Glutamatergic neuron (in vitro differentiated cells): Measurements from ENCODE around the gene MOB3B. TPM values are rescaled to one million over a fixed set of nuclear protein-coding genes. Genes with fewer than 3 reads are reported as not detected.

ENCODE experiments used
- DNase-seq: peaks from one replicate; pipeline ENCODE4 v3.0.0; 2022
- H3K27ac Mint-ChIP-seq: one replicate; pipeline ENCODE4 v1.8.0; 2020; ENCODE audit warnings: mild to moderate bottlenecking, mixed read lengths, inconsistent platforms; ENCODE audit not compliant: unreplicated experiment
- H3K27me3 Mint-ChIP-seq: one replicate; pipeline ENCODE4 v1.8.0; 2020; ENCODE audit warnings: mild to moderate bottlenecking, moderate library complexity, mixed read lengths, inconsistent platforms; ENCODE audit not compliant: unreplicated experiment
- H3K36me3 Mint-ChIP-seq: one replicate; pipeline ENCODE4 v1.8.0; 2020; ENCODE audit warnings: mild to moderate bottlenecking, mixed read lengths, inconsistent platforms; ENCODE audit not compliant: unreplicated experiment
- H3K4me1 Mint-ChIP-seq: one replicate; pipeline ENCODE4 v1.8.0; 2020; ENCODE audit warnings: mild to moderate bottlenecking, low read depth, mixed read lengths, inconsistent platforms; ENCODE audit not compliant: unreplicated experiment
- H3K4me3 Mint-ChIP-seq: one replicate; pipeline ENCODE4 v1.8.0; 2020; ENCODE audit warnings: mild to moderate bottlenecking, mixed read lengths, inconsistent platforms; ENCODE audit not compliant: unreplicated experiment
- H3K9me3 Mint-ChIP-seq: one replicate; pipeline ENCODE4 v1.8.0; 2020; ENCODE audit warnings: mild to moderate bottlenecking, moderate library complexity, mixed read lengths, inconsistent platforms; ENCODE audit not compliant: unreplicated experiment
- total RNA-seq: library from RNA; stranded (reverse); fragmentation: NEBNext Ultra II Directional; extraction: Animal tissue kit (Norgen Biotek cat#: 25700); gene quantifications from one replicate; pipeline ENCODE4 v1.2.1, GENCODE V29; 2021; ENCODE audit not compliant: unreplicated experiment
- TF ChIP-seq, protein P1 (sequence below): fragments of 200-600 bp; sonication (generic); IDR thresholded peaks from one replicate; pipeline ENCODE4 v1.5.0; 2021; ENCODE audit not compliant: partially characterized antibody, unreplicated experiment

The MOB3B gene
- total RNA-seq, 1 donor from 2014 or later: 1.8 TPM

DNA sequence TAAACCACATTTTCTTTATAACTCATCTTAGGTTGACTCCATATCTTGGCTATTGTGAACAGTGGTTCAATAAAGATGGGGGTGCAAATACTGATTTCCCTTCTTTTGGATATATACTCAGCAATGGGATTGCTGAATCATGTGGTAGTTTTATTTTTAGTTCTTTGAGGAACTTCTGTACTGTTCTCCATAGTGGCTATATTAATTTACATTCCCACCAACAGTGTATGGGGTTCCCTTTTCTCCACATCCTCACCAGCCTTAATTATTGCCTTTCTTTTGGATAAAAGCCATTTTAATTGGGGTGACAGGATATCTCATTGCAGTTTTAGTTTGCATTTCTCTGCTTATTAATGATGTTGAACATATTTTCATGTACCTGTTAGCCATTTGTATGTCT lies 125.0 kb downstream of the MOB3B start:
- TF ChIP-seq, protein P1, sequence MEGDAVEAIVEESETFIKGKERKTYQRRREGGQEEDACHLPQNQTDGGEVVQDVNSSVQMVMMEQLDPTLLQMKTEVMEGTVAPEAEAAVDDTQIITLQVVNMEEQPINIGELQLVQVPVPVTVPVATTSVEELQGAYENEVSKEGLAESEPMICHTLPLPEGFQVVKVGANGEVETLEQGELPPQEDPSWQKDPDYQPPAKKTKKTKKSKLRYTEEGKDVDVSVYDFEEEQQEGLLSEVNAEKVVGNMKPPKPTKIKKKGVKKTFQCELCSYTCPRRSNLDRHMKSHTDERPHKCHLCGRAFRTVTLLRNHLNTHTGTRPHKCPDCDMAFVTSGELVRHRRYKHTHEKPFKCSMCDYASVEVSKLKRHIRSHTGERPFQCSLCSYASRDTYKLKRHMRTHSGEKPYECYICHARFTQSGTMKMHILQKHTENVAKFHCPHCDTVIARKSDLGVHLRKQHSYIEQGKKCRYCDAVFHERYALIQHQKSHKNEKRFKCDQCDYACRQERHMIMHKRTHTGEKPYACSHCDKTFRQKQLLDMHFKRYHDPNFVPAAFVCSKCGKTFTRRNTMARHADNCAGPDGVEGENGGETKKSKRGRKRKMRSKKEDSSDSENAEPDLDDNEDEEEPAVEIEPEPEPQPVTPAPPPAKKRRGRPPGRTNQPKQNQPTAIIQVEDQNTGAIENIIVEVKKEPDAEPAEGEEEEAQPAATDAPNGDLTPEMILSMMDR: no peak
- Mint-ChIP-seq H3K27me3 (no peaks in the 10 kb centered on the region), H3K9me3 (no peaks in the 10 kb centered on the region), H3K4me1 (no peaks in the 10 kb centered on the region), H3K36me3 (peaks cover 8% of the 10 kb centered on the region), H3K4me3 (no peak overlapping the region), H3K27ac (no peak overlapping the region)
- no peak for DNase-seq

DNA sequence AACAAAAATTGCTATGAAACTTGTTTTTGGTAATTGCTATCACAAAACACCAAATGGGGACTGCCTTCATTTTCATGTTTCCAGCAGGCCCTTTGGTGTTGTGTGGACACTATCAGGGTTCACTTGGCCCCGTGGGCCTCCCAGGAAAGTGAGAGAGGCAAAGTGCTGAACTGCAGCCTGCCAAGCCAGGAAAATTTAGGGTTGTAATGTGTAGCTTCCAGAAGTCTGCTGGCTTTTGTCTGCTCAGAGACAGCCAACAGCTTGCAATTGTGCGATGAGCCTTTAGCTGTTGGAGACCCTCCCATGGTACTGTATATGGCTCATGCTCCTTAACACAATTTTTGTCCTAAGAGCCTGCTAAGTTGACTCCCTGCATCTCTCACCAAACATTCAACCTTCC lies 127.0 kb downstream of the MOB3B start:
- Mint-ChIP-seq H3K36me3 (peaks cover 8% of the 10 kb centered on the region), H3K27me3 (no peaks in the 10 kb centered on the region), H3K9me3 (no peaks in the 10 kb centered on the region), H3K4me3 (no peak overlapping the region), H3K4me1 (no peaks in the 10 kb centered on the region), H3K27ac (no peak overlapping the region)
- DNase-seq: no peak
- TF ChIP-seq, protein P1: no peak

DNA sequence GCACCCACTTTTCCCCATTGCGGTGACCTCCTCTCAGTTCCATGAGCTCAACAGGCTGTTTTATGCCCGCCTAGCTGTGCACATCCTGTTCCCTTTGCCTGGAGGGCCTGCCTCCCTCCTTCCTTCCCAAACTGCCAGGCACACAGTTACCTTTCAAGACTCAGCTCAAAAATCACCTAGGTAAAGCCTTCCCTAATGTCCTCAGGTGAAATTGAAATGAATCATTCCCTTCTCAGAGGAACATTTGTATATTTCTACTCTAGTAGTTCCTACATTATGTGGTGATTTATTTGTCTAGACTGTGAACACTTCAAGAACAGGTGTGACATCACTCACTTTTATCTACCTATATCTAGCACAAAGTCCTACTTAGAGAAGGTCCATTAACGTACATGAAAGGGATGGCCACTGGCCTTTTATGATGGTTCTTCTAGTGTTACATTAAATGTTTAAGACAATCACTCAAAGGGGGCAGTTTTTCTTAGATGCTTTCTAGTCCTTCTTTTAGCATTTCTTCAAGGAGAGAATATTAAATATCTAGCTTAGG lies 129.2 kb downstream of the MOB3B start:
- TF ChIP-seq, protein P1: no peak
- no peaks in the 10 kb centered on the region for H3K9me3 Mint-ChIP-seq
- H3K4me1 Mint-ChIP-seq: no peaks in the 10 kb centered on the region
- no peak overlapping the region for H3K4me3 Mint-ChIP-seq
- no peaks in the 10 kb centered on the region for H3K27me3 Mint-ChIP-seq
- H3K36me3 Mint-ChIP-seq: no peaks in the 10 kb centered on the region
- no peak for DNase-seq
- no peak overlapping the region for H3K27ac Mint-ChIP-seq

DNA sequence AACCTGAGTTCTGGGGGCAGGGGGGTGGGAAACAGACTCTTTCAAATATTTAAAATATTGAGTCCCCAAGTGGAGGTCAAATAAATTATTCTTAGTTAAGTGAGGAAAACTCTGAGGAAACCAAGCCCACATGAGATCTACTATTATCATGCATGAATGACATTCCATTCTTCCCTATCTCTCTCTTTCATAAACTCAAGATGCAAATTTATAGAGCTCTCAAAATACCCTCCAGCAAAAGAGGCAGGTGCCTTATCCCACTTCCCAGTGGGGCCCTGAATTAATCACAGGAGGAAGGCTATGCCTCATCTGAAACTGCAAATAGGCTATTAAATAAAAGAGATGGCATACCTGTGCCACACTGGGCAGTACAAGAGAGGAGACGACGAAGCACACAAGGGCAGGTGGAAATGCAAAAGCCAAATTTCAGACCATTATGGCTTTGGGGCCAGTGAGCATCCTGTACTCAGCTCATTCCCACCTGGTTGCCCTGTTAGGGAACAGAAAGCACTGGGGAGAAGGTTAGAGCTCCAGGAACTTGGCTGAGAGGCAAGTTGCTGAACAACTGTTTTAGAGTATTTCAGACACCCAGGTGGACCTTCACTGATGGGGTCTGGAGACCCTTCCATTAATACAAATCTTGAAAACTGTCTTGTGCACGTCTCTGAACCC lies 130.5 kb downstream of the MOB3B start:
- Mint-ChIP-seq H3K4me1 (no peaks in the 10 kb centered on the region), H3K4me3 (no peak overlapping the region)
- no peak for DNase-seq

DNA sequence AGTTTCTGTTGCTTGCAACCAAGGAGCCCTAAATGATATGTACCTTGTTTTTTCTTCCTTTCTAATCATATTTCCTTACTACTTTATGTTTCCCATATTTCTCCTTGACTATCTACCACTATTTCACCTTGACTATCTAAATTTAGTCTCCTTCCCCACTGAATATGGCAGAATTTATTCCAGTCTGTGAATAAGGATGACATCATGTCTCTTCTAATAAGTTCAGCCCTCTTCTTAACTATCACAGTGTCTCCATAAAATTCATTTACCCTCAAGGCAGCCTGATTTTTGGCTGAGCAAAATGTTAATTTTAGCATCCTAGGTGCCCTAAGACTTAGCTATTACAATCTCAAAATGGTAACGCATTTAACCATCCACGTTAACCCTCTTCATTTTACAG lies 133.1 kb downstream of the MOB3B start:
- H3K9me3 Mint-ChIP-seq: no peaks in the 10 kb centered on the region
- H3K27ac Mint-ChIP-seq: no peak overlapping the region
- TF ChIP-seq, protein P1: no peak
- H3K27me3 Mint-ChIP-seq: no peaks in the 10 kb centered on the region
- no peaks in the 10 kb centered on the region for H3K36me3 Mint-ChIP-seq
- no peaks in the 10 kb centered on the region for H3K4me1 Mint-ChIP-seq
- no peak for DNase-seq
- H3K4me3 Mint-ChIP-seq: no peak overlapping the region

More for the DNA sequence above, 130.5 kb downstream of the MOB3B start:
- Mint-ChIP-seq H3K27ac (no peak overlapping the region), H3K36me3 (no peaks in the 10 kb centered on the region), H3K9me3 (no peaks in the 10 kb centered on the region), H3K27me3 (no peaks in the 10 kb centered on the region)
- TF ChIP-seq, protein P1: no peak
